HepG2 (cell line): Measurements from ENCODE around the gene KIFAP3. TPM values are rescaled to one million over a fixed set of nuclear protein-coding genes. Genes with fewer than 3 reads are reported as not detected.

ENCODE experiments used
- ATAC-seq: fragments of 200-7000 bp; cut with Tn5 transposase; 3 replicates; pipeline ENCODE4 v1.9.1; 2020; ENCODE audit warnings: mild to moderate bottlenecking, moderate library complexity
- BruUV-seq: library from RNA; stranded (reverse); fragments of 400-500 nt; replicated peaks from 2 replicates; lab custom pipeline; 2021; lab: Mats Ljungman, UMichigan
- CTCF ChIA-PET: fragments of 300-600 bp; formaldehyde crosslinking; extraction: SDS; loops from one replicate; lab custom pipeline; 2021; ENCODE audit warnings: low total read pairs, inconsistent platforms, low intra/inter-chr PET ratio; lab: Yijun Ruan, JAX
- POLR2A ChIA-PET: fragments of 350-600 bp; sonication (Branson Sonifier 250); formaldehyde crosslinking; loops from one replicate; lab custom pipeline; 2020; ENCODE audit warnings: antibody characterized with exemption, inconsistent platforms; lab: Yijun Ruan, JAX
- DNase-seq: peaks from one replicate; pipeline ENCODE4 v3.0.0-alpha.2; 2015; ENCODE audit warnings: low spot score
- FAIRE-seq: peaks from 3 replicates; lab custom pipeline; 2011; peaks lifted over from hg19 to GRCh38; lab: Jason Lieb, UNC
- H2AFZ ChIP-seq: one replicate; pipeline ENCODE4 v1.6.1; 2011; ENCODE audit warnings: low read length, inconsistent platforms
- H3K27ac ChIP-seq: fragments of 300-600 bp; 3 replicates; pipeline ENCODE4 v1.8.0; 2011; ENCODE audit warnings: mixed run types, mild to moderate bottlenecking, mixed read lengths, low read length, inconsistent platforms; ENCODE audit not compliant: insufficient read depth; ENCODE audit errors: extremely low read length
- H3K27me3 ChIP-seq, 2 experiments: fragments of 200-600 bp in 1 of 2; 2 replicates in 1 of 2; 3 replicates in 1 of 2; pipeline versions ENCODE4 v1.6.0 to v1.8.0; 2011; ENCODE audit warnings: low read length in 2 of 2, mild to moderate bottlenecking in 2 of 2, moderate library complexity in 2 of 2, inconsistent platforms in 1 of 2; ENCODE audit not compliant: insufficient read depth in 2 of 2, control insufficient read depth in 1 of 2
- H3K36me3 ChIP-seq, 2 experiments: fragments of 200-600 bp in 1 of 2; replicated peaks in 1 of 2; 2 replicates in 1 of 2; 3 replicates in 1 of 2; pipeline versions ENCODE4 v1.5.1 to v1.8.0; 2011; ENCODE audit warnings: low read length in 2 of 2, inconsistent platforms in 1 of 2; ENCODE audit not compliant: insufficient read depth in 2 of 2, control insufficient read depth in 1 of 2
- H3K4me1 ChIP-seq: 2 replicates; pipeline ENCODE4 v1.5.1; 2012; ENCODE audit warnings: low read length, inconsistent platforms; ENCODE audit not compliant: insufficient read depth
- H3K4me2 ChIP-seq: 2 replicates; pipeline ENCODE4 v1.6.0; 2011; ENCODE audit warnings: low read depth, low read length, inconsistent platforms
- H3K4me3 ChIP-seq, 3 experiments: fragments of 200-600 bp in 1 of 3; sonication (generic), shearing (Covaris generic) in 1 of 3; replicated peaks in 1 of 3; 2 replicates each; pipeline ENCODE4 v1.5.1; 2011 to 2016; ENCODE audit warnings: low read length in 3 of 3, inconsistent platforms in 2 of 3, low read depth in 2 of 3, mild to moderate bottlenecking in 2 of 3, control low read depth in 1 of 3, mixed read lengths in 1 of 3; ENCODE audit not compliant: insufficient read depth in 1 of 3
- H3K79me2 ChIP-seq: one replicate; pipeline ENCODE4 v1.6.1; 2011; ENCODE audit warnings: low read length, inconsistent platforms; ENCODE audit not compliant: insufficient read depth
- H3K9ac ChIP-seq: 2 replicates; pipeline ENCODE4 v1.6.0; 2011; ENCODE audit warnings: mild to moderate bottlenecking, low read depth, low read length, inconsistent platforms; ENCODE audit not compliant: insufficient read depth
- H3K9me3 ChIP-seq: 2 replicates; pipeline ENCODE4 v1.5.1; 2012; ENCODE audit warnings: mild to moderate bottlenecking, low read length
- H4K20me1 ChIP-seq: 2 replicates; pipeline ENCODE4 v1.6.0; 2011; ENCODE audit warnings: inconsistent platforms, mild to moderate bottlenecking, low read length, moderate library complexity; ENCODE audit not compliant: insufficient read depth
- CHD4 ChIP-seq: fragments of 200-600 bp; sonication (generic); IDR thresholded peaks from 2 replicates; pipeline ENCODE4 v1.7.0; 2017; ENCODE audit warnings: mild to moderate bottlenecking, low read length, borderline replicate concordance
- E2F2 ChIP-seq: sonication (generic); formaldehyde crosslinking; IDR thresholded peaks from 2 replicates; pipeline ENCODE4 v1.4.0; 2020; ENCODE audit warnings: missing genetic modification reagents, borderline replicate concordance
- GFI1 ChIP-seq: sonication (generic); formaldehyde crosslinking; IDR thresholded peaks from 2 replicates; pipeline ENCODE4 v1.5.0; 2020; ENCODE audit warnings: missing genetic modification reagents, mild to moderate bottlenecking, borderline replicate concordance
- IKZF4 ChIP-seq: sonication (generic); formaldehyde crosslinking; IDR thresholded peaks from 2 replicates; pipeline ENCODE4 v1.5.1; 2020; ENCODE audit warnings: borderline replicate concordance, mild to moderate bottlenecking, low read depth, missing genetic modification reagents; ENCODE audit errors: not compliant biosample characterization
- KLF6 ChIP-seq: IDR thresholded peaks from 2 replicates; pipeline ENCODE4 v1.8.0; 2016; ENCODE audit warnings: missing biosample characterization, missing genetic modification reagents
- KMT2B ChIP-seq: IDR thresholded peaks from 2 replicates; pipeline ENCODE4 v1.6.1; 2016; ENCODE audit warnings: missing genetic modification reagents, missing compliant biosample characterization
- PBX3 ChIP-seq: sonication (generic); formaldehyde crosslinking; IDR thresholded peaks from 2 replicates; pipeline ENCODE4 v1.8.1; 2023; ENCODE audit warnings: missing genetic modification reagents, inconsistent platforms, borderline replicate concordance
- REL ChIP-seq: sonication (generic); formaldehyde crosslinking; conservative IDR thresholded peaks from 2 replicates; pipeline ENCODE4 v1.8.0; 2022; ENCODE audit warnings: mild to moderate bottlenecking, missing genetic modification reagents, moderate library complexity
- TCF7L2 ChIP-seq: IDR thresholded peaks from 2 replicates; pipeline ENCODE4 v1.6.1; 2011; ENCODE audit warnings: mild to moderate bottlenecking, low read depth, low read length, moderate library complexity
- ZNF563 ChIP-seq: sonication (generic); formaldehyde crosslinking; IDR thresholded peaks from 2 replicates; pipeline ENCODE4 v1.8.0; 2022; ENCODE audit warnings: mild to moderate bottlenecking, moderate library complexity, missing genetic modification reagents
- ZNF891 ChIP-seq: sonication (generic); formaldehyde crosslinking; IDR thresholded peaks from 2 replicates; pipeline ENCODE4 v1.5.0; 2020; ENCODE audit warnings: mild to moderate bottlenecking, missing genetic modification reagents
- WGBS: methylation state at CpG from one replicate; pipeline ENCODE4 v1.1.6; 2017; ENCODE audit warnings: low lambda C conversion rate; 5-methylcytosine and 5-hydroxymethylcytosine counted together
- in situ Hi-C: cut with HindIII; loops from 2 replicates; pipeline ENCODE4 v1.10.0; 2017; ENCODE audit warnings: low pct_unique_long_range_greater_than_20kb; ENCODE audit not compliant: extremely low pct_ligation_motif_present
- intact Hi-C: fragments of 100-400 bp; cut with micrococcal nuclease; formaldehyde crosslinking; loops from one replicate; pipeline ENCODE4 v1.10.0; 2022; ENCODE audit not compliant: unreplicated experiment
- polyA plus RNA-seq, 8 experiments: library from polyadenylated mRNA; depleted of rRNA in 3 of 8; stranded (reverse) in 7 of 8; unstranded in 1 of 8; fragments of >200 nt; fragmentation: Illumina TruSeq in 4 of 8; extraction: Trizol in 4 of 8; gene quantifications; 2 replicates each; pipeline versions ENCODE4 v1.2.1 to v1.2.3, GENCODE V29; 2011 to 2016; ENCODE audit warnings: low read depth in 4 of 8, missing spikeins in 1 of 8, mixed read lengths in 1 of 8; ENCODE audit not compliant: insufficient read depth in 1 of 8
- total RNA-seq, 5 experiments: library from RNA; depleted of rRNA; stranded (reverse); fragments of >200 nt; fragmentation: Illumina TruSeq; extraction: Trizol; gene quantifications; 2 replicates each; pipeline ENCODE4 v1.2.3, GENCODE V29; 2016; ENCODE audit warnings: low read depth in 1 of 5
- TF ChIP-seq, protein P1 (sequence below): fragments of 450-650 bp; IDR thresholded peaks from 2 replicates; pipeline ENCODE4 v1.6.1; 2017
- TF ChIP-seq, protein P2 (sequence below): sonication (generic); formaldehyde crosslinking; IDR thresholded peaks from 2 replicates; pipeline ENCODE4 v1.4.0; 2020; ENCODE audit warnings: missing genetic modification reagents, low read depth, mild to moderate bottlenecking, borderline replicate concordance

Gene KIFAP3
- total and polyA plus RNA-seq, 2 of the 13 experiments (the other 11 are each of a cell fraction or from before 2014, with no cell fraction given) = 3.4 to 10.0 TPM

DNA sequence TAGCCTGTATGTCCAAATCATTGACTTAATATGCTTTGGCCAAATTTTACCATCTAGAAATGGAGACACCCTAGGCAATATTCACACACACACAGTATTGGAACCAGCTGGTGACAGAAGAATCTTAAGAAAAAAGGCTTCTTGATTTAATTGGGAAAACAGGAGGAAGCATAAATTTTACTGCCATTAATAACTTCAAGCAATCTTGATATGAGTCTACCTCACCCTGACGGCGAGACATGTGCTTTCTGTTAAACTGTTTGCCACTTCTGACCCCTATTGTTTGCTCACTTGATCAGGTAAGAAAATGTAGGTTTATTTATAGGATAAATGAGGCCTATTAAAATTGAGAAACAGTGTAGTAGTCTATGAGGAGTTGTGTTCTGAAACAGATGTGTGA is 73.2 kb downstream of the KIFAP3 start:
- ATAC-seq = no peak
- in situ Hi-C loops = no loop called here
- Histone ChIP-seq H3K27me3 (no peaks in the 10 kb centered on the region; a peak in 1 of 5 replicates), H3K4me2 (no peak overlapping the region), H3K36me3 (no peaks in the 10 kb centered on the region), H3K9ac (no peak overlapping the region), H3K27ac (no peak overlapping the region), H3K4me1 (no peaks in the 10 kb centered on the region), H4K20me1 (no peaks in the 10 kb centered on the region), H3K9me3 (no peaks in the 10 kb centered on the region), H3K4me3 (no peak overlapping the region), H3K79me2 (no peaks in the 10 kb centered on the region), H2AFZ (no peak overlapping the region)
- POLR2A ChIA-PET = no interaction called here
- no peak for DNase-seq
- CTCF ChIA-PET = no interaction called here
- FAIRE-seq = no peak
- intact Hi-C loops = no loop called here
- WGBS = 84% methylated on average over 2 of the region's 2 CpGs
- BruUV-seq = no TSS peak
- TF ChIP-seq TCF7L2 = no peak
- no peak for TF ChIP-seq REL
- no peak for TF ChIP-seq PBX3 (CRISPR knock-in tag)

GRCh38 chr1:169999761-170000160 is 74.7 kb downstream of the KIFAP3 start:
- no peak for FAIRE-seq
- WGBS = 30% methylated on average over 2 of the region's 2 CpGs
- Histone ChIP-seq H3K4me2 (no peak overlapping the region), H3K79me2 (no peaks in the 10 kb centered on the region), H3K4me3 (no peak overlapping the region), H3K4me1 (no peaks in the 10 kb centered on the region), H4K20me1 (no peaks in the 10 kb centered on the region), H3K27ac (no peak overlapping the region), H3K9me3 (no peaks in the 10 kb centered on the region), H3K27me3 (no peaks in the 10 kb centered on the region; a peak in 1 of 5 replicates), H2AFZ (no peak overlapping the region), H3K9ac (no peak overlapping the region), H3K36me3 (no peaks in the 10 kb centered on the region)
- BruUV-seq = no TSS peak
- in situ Hi-C loops (no loop called here), intact Hi-C loops (no loop called here)
- DNase-seq = no peak
- ChIA-PET POLR2A (no interaction called here), CTCF (no interaction called here)
- ATAC-seq = no peak
- TF ChIP-seq CHD4 (no peak), ZNF563 (CRISPR knock-in tag) (no peak), IKZF4 (CRISPR knock-in tag) (no peak), ZNF891 (CRISPR knock-in tag) (no peak), KLF6 (CRISPR knock-in tag) (no peak), KMT2B (CRISPR knock-in tag) (no peak), GFI1 (CRISPR knock-in tag) (no peak), E2F2 (CRISPR knock-in tag) (no peak)
- TF ChIP-seq, protein P1, sequence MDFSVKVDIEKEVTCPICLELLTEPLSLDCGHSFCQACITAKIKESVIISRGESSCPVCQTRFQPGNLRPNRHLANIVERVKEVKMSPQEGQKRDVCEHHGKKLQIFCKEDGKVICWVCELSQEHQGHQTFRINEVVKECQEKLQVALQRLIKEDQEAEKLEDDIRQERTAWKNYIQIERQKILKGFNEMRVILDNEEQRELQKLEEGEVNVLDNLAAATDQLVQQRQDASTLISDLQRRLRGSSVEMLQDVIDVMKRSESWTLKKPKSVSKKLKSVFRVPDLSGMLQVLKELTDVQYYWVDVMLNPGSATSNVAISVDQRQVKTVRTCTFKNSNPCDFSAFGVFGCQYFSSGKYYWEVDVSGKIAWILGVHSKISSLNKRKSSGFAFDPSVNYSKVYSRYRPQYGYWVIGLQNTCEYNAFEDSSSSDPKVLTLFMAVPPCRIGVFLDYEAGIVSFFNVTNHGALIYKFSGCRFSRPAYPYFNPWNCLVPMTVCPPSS = no peak
- TF ChIP-seq, protein P2, sequence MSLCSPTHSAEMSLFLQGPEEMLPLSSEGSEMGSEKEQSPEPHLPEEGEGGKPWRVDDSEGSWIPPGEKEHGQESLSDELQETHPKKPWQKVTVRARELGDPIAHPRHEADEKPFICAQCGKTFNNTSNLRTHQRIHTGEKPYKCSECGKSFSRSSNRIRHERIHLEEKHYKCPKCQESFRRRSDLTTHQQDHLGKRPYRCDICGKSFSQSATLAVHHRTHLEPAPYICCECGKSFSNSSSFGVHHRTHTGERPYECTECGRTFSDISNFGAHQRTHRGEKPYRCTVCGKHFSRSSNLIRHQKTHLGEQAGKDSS (CRISPR knock-in tag) = no peak
